Erythroblast (primary cell): ENCODE results near the gene PBRM1.

Experiments
- GATA1 ChIP-seq: IDR thresholded peaks from 2 replicates; pipeline ENCODE4 v1.6.1; 2011; ENCODE audit warnings: low read depth, mild to moderate bottlenecking, control low read depth, low read length, moderate library complexity
- POLR2A ChIP-seq: IDR thresholded peaks from 2 replicates; pipeline ENCODE4 v1.6.1; 2011; ENCODE audit warnings: mild to moderate bottlenecking, low read length

- no peak for TF ChIP-seq POLR2A
- no peak for TF ChIP-seq GATA1
These were observed 121.7 kb downstream of the PBRM1 start for GRCh38 chr3:52563984-52564383.
